K562 (cell line): Measurements from ENCODE around the gene ZNRF1. TPM values are rescaled to one million over a fixed set of nuclear protein-coding genes. Genes with fewer than 3 reads are reported as not detected.
A peak's percentile ranks its signal among the peaks of the same experiment; 100 is the strongest.

Experiments used
- ARID1B ChIP-seq: fragments of 450-650 bp; IDR thresholded peaks from 2 replicates; pipeline ENCODE4 v1.6.1; 2016; ENCODE audit warnings: antibody characterized with exemption, mild to moderate bottlenecking, inconsistent platforms
- ATF3 ChIP-seq, 2 experiments: fragments of 450-650 bp in 1 of 2; sonication (generic) in 1 of 2; formaldehyde crosslinking in 1 of 2; IDR thresholded peaks in 1 of 2; conservative IDR thresholded peaks in 1 of 2; 2 replicates each; pipeline versions ENCODE4 v1.6.1 to v1.8.1; 2016 to 2023; ENCODE audit warnings: mild to moderate bottlenecking in 2 of 2, moderate library complexity in 2 of 2, inconsistent platforms in 1 of 2, missing genetic modification reagents in 1 of 2
- CBFA2T3 ChIP-seq: fragments of 450-650 bp; IDR thresholded peaks from 2 replicates; pipeline ENCODE4 v1.6.1; 2017
- CUX1 ChIP-seq: fragments of 200-800 bp; sonication (Bioruptor generic); IDR thresholded peaks from 2 replicates; pipeline ENCODE4 v1.6.1; 2016; ENCODE audit warnings: missing genetic modification characterization, missing compliant biosample characterization
- DPF2 ChIP-seq: fragments of 450-650 bp; IDR thresholded peaks from 2 replicates; pipeline ENCODE4 v1.6.1; 2016
- FOSL1 ChIP-seq: fragments of 200-800 bp; sonication (Bioruptor generic); conservative IDR thresholded peaks from 2 replicates; pipeline ENCODE4 v1.6.1; 2016; ENCODE audit warnings: missing genetic modification characterization, missing compliant biosample characterization
- FOXK1 ChIP-seq: sonication (generic); formaldehyde crosslinking; IDR thresholded peaks from 2 replicates; pipeline ENCODE4 v1.8.0; 2022; ENCODE audit warnings: missing genetic modification reagents, mild to moderate bottlenecking, borderline replicate concordance
- HNRNPK ChIP-seq: fragments of 200-400 bp; formaldehyde crosslinking; IDR thresholded peaks from one replicate; pipeline ENCODE4 v1.6.1; 2018; ENCODE audit warnings: mild to moderate bottlenecking, low read depth, low read length; ENCODE audit not compliant: poor library complexity, severe bottlenecking
- LEF1 ChIP-seq: fragments of 450-650 bp; IDR thresholded peaks from 2 replicates; pipeline ENCODE4 v1.6.1; 2016; ENCODE audit warnings: mild to moderate bottlenecking
- MEIS2 ChIP-seq: fragments of 450-650 bp; IDR thresholded peaks from 2 replicates; pipeline ENCODE4 v1.6.1; 2014; ENCODE audit warnings: mild to moderate bottlenecking; ENCODE audit not compliant: partially characterized antibody
- PHB ChIP-seq: fragments of 250-450 bp; sonication (Bioruptor Pico); IDR thresholded peaks from 2 replicates; pipeline ENCODE4 v1.5.0; 2021
- RFX7 ChIP-seq: fragments of 250-450 bp; sonication (Bioruptor Pico); IDR thresholded peaks from 2 replicates; pipeline ENCODE4 v1.5.1; 2021; ENCODE audit warnings: mild to moderate bottlenecking
- SMARCE1 ChIP-seq: fragments of 450-650 bp; IDR thresholded peaks from 2 replicates; pipeline ENCODE4 v1.7.1; 2016; ENCODE audit warnings: mild to moderate bottlenecking
- TCF3 ChIP-seq: sonication (generic); formaldehyde crosslinking; IDR thresholded peaks from 2 replicates; pipeline ENCODE4 v1.4.0; 2020; ENCODE audit warnings: mild to moderate bottlenecking, missing genetic modification reagents
- ZNF174 ChIP-seq: fragments of 250-450 bp; sonication (Bioruptor Pico); IDR thresholded peaks from 2 replicates; pipeline ENCODE4 v1.4.0; 2020; ENCODE audit warnings: mild to moderate bottlenecking
- ZNF644 ChIP-seq: fragments of 200-800 bp; sonication (Bioruptor generic); IDR thresholded peaks from 2 replicates; pipeline ENCODE4 v1.6.1; 2016; ENCODE audit warnings: low read depth, missing genetic modification characterization, missing compliant biosample characterization
- ZNF77 ChIP-seq: fragments of 250-450 bp; sonication (Bioruptor Pico); IDR thresholded peaks from 2 replicates; pipeline ENCODE4 v1.5.0; 2020
- ZNF780A ChIP-seq: fragments of 250-450 bp; sonication (Bioruptor Pico); IDR thresholded peaks from 2 replicates; pipeline ENCODE4 v1.5.0; 2021; ENCODE audit warnings: mild to moderate bottlenecking
- ZSCAN29 ChIP-seq: fragments of 450-650 bp; IDR thresholded peaks from 2 replicates; pipeline ENCODE4 v1.6.1; 2017
- ZSCAN32 ChIP-seq: fragments of 450-650 bp; formaldehyde crosslinking; IDR thresholded peaks from 2 replicates; pipeline ENCODE4 v1.4.0; 2020; ENCODE audit warnings: mild to moderate bottlenecking, moderate library complexity
- polyA plus RNA-seq, 8 experiments: library from polyadenylated mRNA; depleted of rRNA in 4 of 8; stranded (reverse) in 5 of 8; unstranded in 3 of 8; fragments of >200 nt; fragmentation: Nextera tagmentation in 2 of 8; fragmentation: Illumina TruSeq in 1 of 8; extraction: Ambion mirVana in 2 of 8; extraction: Trizol in 1 of 8; gene quantifications; 2 replicates each; pipeline versions ENCODE4 v1.2.1 to v1.2.3, GENCODE V29; 2011 to 2014; ENCODE audit warnings: inconsistent platforms in 1 of 8, missing spikeins in 1 of 8
- total RNA-seq, 7 experiments: library from RNA; depleted of rRNA in 6 of 7; stranded (reverse); fragments of >200 nt in 6 of 7; fragmentation: Illumina TruSeq in 2 of 7; extraction: Trizol in 2 of 7; gene quantifications; 2 replicates each; pipeline versions ENCODE4 v1.2.1 to v1.2.3, GENCODE V29; 2011 to 2021; ENCODE audit warnings: low replicate concordance in 1 of 7
- TF ChIP-seq, protein P1 (sequence below): IDR thresholded peaks from 2 replicates; pipeline ENCODE4 v1.6.1; 2012; ENCODE audit warnings: low read depth, low read length, improper control_type of control experiment, borderline replicate concordance

Gene ZNRF1
- total and polyA plus RNA-seq, 9 of the 15 experiments (the other 6 are each of a cell fraction or from before 2014, with no cell fraction given) = 9.5 to 37.7 (median 20.0) TPM

- TF ChIP-seq CUX1 (CRISPR knock-in tag) = peak; percentile 75; the same call in 1 of the 2 replicates
- peak; percentile 29; the same call in 1 of the 2 replicates for TF ChIP-seq LEF1
- no peak for TF ChIP-seq PHB (CRISPR knock-in tag)
- peak; percentile 11; the same call in 1 of the 2 replicates for TF ChIP-seq SMARCE1
- no peak for TF ChIP-seq HNRNPK
- TF ChIP-seq ZNF780A (CRISPR knock-in tag) = no peak
- peak; percentile 42 for TF ChIP-seq TCF3
- peak; percentile 70 for TF ChIP-seq FOSL1 (tag)
- no peak for TF ChIP-seq ZNF174
- TF ChIP-seq ZNF77 (CRISPR knock-in tag) = no peak
- no peak for TF ChIP-seq RFX7 (CRISPR knock-in tag)
- TF ChIP-seq ZSCAN32 (CRISPR knock-in tag) = no peak
- peak; percentile 61 for TF ChIP-seq ATF3 (IDR thresholded peaks at IDR 0.05)
- TF ChIP-seq ATF3 (CRISPR knock-in tag; conservative IDR thresholded peaks at IDR 0.05) = no peak
- 0 out of 2 replicates have a peak, but pooled peaks have one; percentile 31 for TF ChIP-seq ZNF644 (tag)
- peak; percentile 53 for TF ChIP-seq CBFA2T3
- TF ChIP-seq FOXK1 (CRISPR knock-in tag) = no peak
- TF ChIP-seq DPF2 = peak; percentile 69
- peak; percentile 36; the same call in 1 of the 2 replicates for TF ChIP-seq ARID1B
- TF ChIP-seq, protein P1, sequence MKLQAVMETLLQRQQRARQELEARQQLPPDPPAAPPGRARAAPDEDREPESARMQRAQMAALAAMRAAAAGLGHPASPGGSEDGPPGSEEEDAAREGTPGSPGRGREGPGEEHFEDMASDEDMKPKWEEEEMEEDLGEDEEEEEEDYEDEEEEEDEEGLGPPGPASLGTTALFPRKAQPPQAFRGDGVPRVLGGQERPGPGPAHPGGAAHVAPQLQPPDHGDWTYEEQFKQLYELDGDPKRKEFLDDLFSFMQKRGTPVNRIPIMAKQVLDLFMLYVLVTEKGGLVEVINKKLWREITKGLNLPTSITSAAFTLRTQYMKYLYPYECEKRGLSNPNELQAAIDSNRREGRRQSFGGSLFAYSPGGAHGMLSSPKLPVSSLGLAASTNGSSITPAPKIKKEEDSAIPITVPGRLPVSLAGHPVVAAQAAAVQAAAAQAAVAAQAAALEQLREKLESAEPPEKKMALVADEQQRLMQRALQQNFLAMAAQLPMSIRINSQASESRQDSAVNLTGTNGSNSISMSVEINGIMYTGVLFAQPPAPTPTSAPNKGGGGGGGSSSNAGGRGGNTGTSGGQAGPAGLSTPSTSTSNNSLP = 0 out of 2 replicates have a peak, but pooled peaks have one; percentile 38
- no peak for TF ChIP-seq ZSCAN29
- peak; percentile 67 for TF ChIP-seq MEIS2
Measured at GRCh38 chr16:75011634-75012307, 12.9 kb downstream of the ZNRF1 start (continued).
